ENCODE data around the gene POU3F2. TPM values are rescaled to one million over a fixed set of nuclear protein-coding genes. Genes with fewer than 3 reads are reported as not detected.

Gene POU3F2
- polyA plus RNA-seq, 1 of the 3 experiments (the other 2 are of a cell fraction) = 1.0 TPM

GRCh38 chr6:98838032-98838431 lies 3.7 kb downstream of the POU3F2 start:
- Histone ChIP-seq H3K9ac (no peak overlapping the region), H3K4me2 (peak overlapping the region; percentile 57; the same call in 1 of the 2 replicates), H3K9me3 (no peaks in the 10 kb centered on the region), H3K4me3 (ENCODE audit: low read depth in 2 of 2, low read length in 1 of 2) (no peak overlapping the region), H3K27ac (ENCODE audit: low read depth in 2 of 2, low read length in 1 of 2) (no peak overlapping the region), H2AFZ (ENCODE audit: low read depth) (no peak overlapping the region), H3K9me2 (no peaks in the 10 kb centered on the region), H3F3A (replicated peaks; ENCODE audit: insufficient read depth) (peaks cover 11% of the 10 kb centered on the region), H3K4me1 (ENCODE audit: control insufficient read depth in 1 of 2, insufficient read depth in 2 of 2, low read depth in 1 of 2, low read length in 1 of 2) (peaks cover 0 to 18% of the 10 kb centered on the region in 2 experiments; a peak in 2 of 4 replicates), H3K79me2 (ENCODE audit: insufficient read depth) (peaks cover 10% of the 10 kb centered on the region), H4K20me1 (ENCODE audit: insufficient read depth) (no peaks in the 10 kb centered on the region; the same call in 1 of the 2 replicates), H3K36me3 (replicated peaks in 1 of 2; ENCODE audit: control insufficient read depth in 1 of 2, insufficient read depth in 2 of 2, low read length in 1 of 2) (no peaks in the 10 kb centered on the region), H3K27me3 (ENCODE audit: insufficient read depth) (no peaks in the 10 kb centered on the region)
- WGBS (ENCODE audit: low lambda C conversion rate) = 100% methylated on average over 4 of the region's 4 CpGs
- TF ChIP-seq FOXM1 (IDR thresholded peaks at IDR 0.05; ENCODE audit: low read depth) = no peak
- no peak for TF ChIP-seq MXI1 (IDR thresholded peaks at IDR 0.05; ENCODE audit: low read depth, low read length)
- no peak for TF ChIP-seq RXRA (IDR thresholded peaks at IDR 0.05; ENCODE audit: borderline replicate concordance, low read depth)
- TF ChIP-seq TCF12 (IDR thresholded peaks at IDR 0.05) = no peak
- TF ChIP-seq USF2 (IDR thresholded peaks at IDR 0.05; ENCODE audit: borderline replicate concordance, low read depth, low read length) = no peak
- TF ChIP-seq USF1 (IDR thresholded peaks at IDR 0.05; ENCODE audit: borderline replicate concordance, low read depth) = no peak
- TF ChIP-seq RAD21 (IDR thresholded peaks at IDR 0.05; ENCODE audit: low read length) = no peak
- ChIA-PET POLR2A (no interaction called here), CTCF (interaction anchor here (0.7 to 2.6 kb wide), 5 partner anchors 282 to 1651 kb away, joined by 3 to 9 read pairs (median 3); no protein-coding TSS in a partner anchor)
- no peak for DNase-seq

GRCh38 chr6:98838975-98839374 lies 4.6 kb downstream of the POU3F2 start:
- no peaks in the 10 kb centered on the region; the same call in 1 of the 2 replicates for H4K20me1 ChIP-seq (ENCODE audit: insufficient read depth)
- H3K4me2 ChIP-seq = no peak overlapping the region
- H3K4me3 ChIP-seq (ENCODE audit: low read depth in 2 of 2, low read length in 1 of 2) = no peak overlapping the region
- DNase-seq = no peak
- H3K36me3 ChIP-seq (replicated peaks in 1 of 2; ENCODE audit: control insufficient read depth in 1 of 2, insufficient read depth in 2 of 2, low read length in 1 of 2) = no peaks in the 10 kb centered on the region
- no peak overlapping the region for H3K9ac ChIP-seq
- peaks cover 1% of the 10 kb centered on the region for H3F3A ChIP-seq (replicated peaks; ENCODE audit: insufficient read depth)
- no peaks in the 10 kb centered on the region for H3K9me3 ChIP-seq
- no peaks in the 10 kb centered on the region for H3K27me3 ChIP-seq (ENCODE audit: insufficient read depth)
- H3K79me2 ChIP-seq (ENCODE audit: insufficient read depth) = peaks cover 10% of the 10 kb centered on the region
- CTCF ChIA-PET = interaction anchor here (1.1 kb wide), 1 partner anchor 1341 kb away, joined by 3 read pairs; no protein-coding TSS in a partner anchor
- no peak overlapping the region for H3K27ac ChIP-seq (ENCODE audit: low read depth in 2 of 2, low read length in 1 of 2)
- H3K4me1 ChIP-seq (ENCODE audit: control insufficient read depth in 1 of 2, insufficient read depth in 2 of 2, low read depth in 1 of 2, low read length in 1 of 2) = peaks cover 0 to 11% of the 10 kb centered on the region in 2 experiments; a peak in 2 of 4 replicates
- TF ChIP-seq MXI1 (IDR thresholded peaks at IDR 0.05; ENCODE audit: low read depth, low read length) (no peak), NRF1 (IDR thresholded peaks at IDR 0.05; ENCODE audit: low read depth, low read length) (no peak), TEAD4 (IDR thresholded peaks at IDR 0.05; ENCODE audit: borderline replicate concordance, insufficient read depth) (no peak), EP300 (IDR thresholded peaks at IDR 0.05; ENCODE audit: borderline replicate concordance in 1 of 2, low read depth in 1 of 2, low read length in 1 of 2) (no peak)
- no peak overlapping the region for H2AFZ ChIP-seq (ENCODE audit: low read depth)
- H3K9me2 ChIP-seq = no peaks in the 10 kb centered on the region
- WGBS (ENCODE audit: low lambda C conversion rate) = 82% methylated on average over 1 of the region's 1 CpG
- POLR2A ChIA-PET = no interaction called here
